ENCODE results near the gene RAMP2.

- no peak for TF ChIP-seq CTCF (IDR thresholded peaks at IDR 0.05)
- TF ChIP-seq POLR2A (IDR thresholded peaks at IDR 0.05), result no peak
These were observed 9.4 kb upstream of the RAMP2 start for GRCh38 chr17:42751628-42752027.

Data from vagina (tissue), 2 donors.